BE2C (cell line): Measurements from ENCODE around the gene MRRF.

ENCODE experiments used
- DNase-seq: peaks from one replicate; pipeline ENCODE4 v3.0.0-alpha.2; 2020
- H3K27me3 ChIP-seq: fragments of 250-450 bp; sonication (Bioruptor Pico); 2 replicates; pipeline ENCODE4 v1.5.1; 2020; ENCODE audit warnings: mild to moderate bottlenecking
- H3K36me3 ChIP-seq: fragments of 250-450 bp; sonication (Bioruptor Pico); 2 replicates; pipeline ENCODE4 v1.5.1; 2020; ENCODE audit warnings: mild to moderate bottlenecking
- H3K4me1 ChIP-seq: fragments of 250-450 bp; sonication (Bioruptor Pico); 2 replicates; pipeline ENCODE4 v1.5.1; 2020
- H3K4me3 ChIP-seq: 2 replicates; pipeline ENCODE4 v1.5.1; 2011; ENCODE audit warnings: low read depth, low read length
- H3K9me3 ChIP-seq: fragments of 250-450 bp; sonication (Bioruptor Pico); 2 replicates; pipeline ENCODE4 v1.5.1; 2020
- TF ChIP-seq, protein P1 (sequence below): IDR thresholded peaks from 2 replicates; pipeline ENCODE4 v1.5.1; 2012; ENCODE audit warnings: mild to moderate bottlenecking, low read depth, low read length

MRRF gene

GRCh38 chr9:122297512-122297911, 32.8 kb downstream of the MRRF start:
- H3K27me3 ChIP-seq = no peaks in the 10 kb centered on the region; the same call in 1 of the 2 replicates
- H3K36me3 ChIP-seq = peaks cover 64% of the 10 kb centered on the region
- DNase-seq = no peak
- H3K4me1 ChIP-seq = no peaks in the 10 kb centered on the region; the same call in 1 of the 2 replicates
- H3K4me3 ChIP-seq = no peak overlapping the region
- H3K9me3 ChIP-seq = no peaks in the 10 kb centered on the region
- TF ChIP-seq, protein P1, sequence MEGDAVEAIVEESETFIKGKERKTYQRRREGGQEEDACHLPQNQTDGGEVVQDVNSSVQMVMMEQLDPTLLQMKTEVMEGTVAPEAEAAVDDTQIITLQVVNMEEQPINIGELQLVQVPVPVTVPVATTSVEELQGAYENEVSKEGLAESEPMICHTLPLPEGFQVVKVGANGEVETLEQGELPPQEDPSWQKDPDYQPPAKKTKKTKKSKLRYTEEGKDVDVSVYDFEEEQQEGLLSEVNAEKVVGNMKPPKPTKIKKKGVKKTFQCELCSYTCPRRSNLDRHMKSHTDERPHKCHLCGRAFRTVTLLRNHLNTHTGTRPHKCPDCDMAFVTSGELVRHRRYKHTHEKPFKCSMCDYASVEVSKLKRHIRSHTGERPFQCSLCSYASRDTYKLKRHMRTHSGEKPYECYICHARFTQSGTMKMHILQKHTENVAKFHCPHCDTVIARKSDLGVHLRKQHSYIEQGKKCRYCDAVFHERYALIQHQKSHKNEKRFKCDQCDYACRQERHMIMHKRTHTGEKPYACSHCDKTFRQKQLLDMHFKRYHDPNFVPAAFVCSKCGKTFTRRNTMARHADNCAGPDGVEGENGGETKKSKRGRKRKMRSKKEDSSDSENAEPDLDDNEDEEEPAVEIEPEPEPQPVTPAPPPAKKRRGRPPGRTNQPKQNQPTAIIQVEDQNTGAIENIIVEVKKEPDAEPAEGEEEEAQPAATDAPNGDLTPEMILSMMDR = no peak

DNA sequence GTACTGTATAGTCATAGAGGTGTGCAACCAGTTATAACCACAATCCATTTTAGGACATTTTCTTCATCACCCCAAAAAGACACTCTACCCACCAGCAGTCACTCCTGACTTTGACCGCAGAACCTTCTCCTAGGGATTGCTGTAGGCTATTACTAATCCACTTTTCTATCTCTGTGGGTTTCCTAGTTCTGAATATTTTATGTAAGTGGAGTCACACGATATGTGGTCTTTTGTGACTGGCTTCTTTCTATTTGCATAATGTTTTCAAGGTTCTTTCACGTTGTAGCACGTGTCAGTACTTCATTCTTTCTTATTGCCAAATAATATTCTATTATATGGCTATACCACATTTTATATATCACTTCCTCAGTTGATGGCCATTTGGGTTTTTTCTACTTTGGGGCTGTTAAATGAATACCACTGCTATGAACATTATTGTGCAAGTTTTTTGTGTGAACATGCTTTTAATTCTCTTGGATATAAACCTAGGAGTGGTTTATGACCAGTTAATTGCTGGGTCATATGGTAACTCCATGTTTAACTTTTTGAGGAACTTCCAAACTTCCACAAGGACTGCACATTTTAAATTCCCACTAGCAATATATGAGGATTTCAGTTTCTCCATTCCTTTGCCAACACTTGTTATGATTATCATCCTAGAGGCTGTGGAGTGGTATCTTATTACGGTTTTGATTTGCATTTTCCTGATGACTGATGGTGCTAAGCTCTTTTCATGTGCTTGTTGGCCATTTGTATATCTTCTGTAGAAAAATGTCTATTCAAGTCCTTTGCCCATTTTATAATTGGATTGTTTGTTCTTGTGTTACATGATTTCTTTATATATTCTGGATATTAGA, 37.8 kb downstream of the MRRF start:
- Histone ChIP-seq H3K4me3 (no peak overlapping the region), H3K4me1 (no peaks in the 10 kb centered on the region), H3K9me3 (no peaks in the 10 kb centered on the region), H3K27me3 (no peaks in the 10 kb centered on the region), H3K36me3 (peaks cover 63% of the 10 kb centered on the region)
- TF ChIP-seq, protein P1 = no peak
- no peak for DNase-seq

DNA sequence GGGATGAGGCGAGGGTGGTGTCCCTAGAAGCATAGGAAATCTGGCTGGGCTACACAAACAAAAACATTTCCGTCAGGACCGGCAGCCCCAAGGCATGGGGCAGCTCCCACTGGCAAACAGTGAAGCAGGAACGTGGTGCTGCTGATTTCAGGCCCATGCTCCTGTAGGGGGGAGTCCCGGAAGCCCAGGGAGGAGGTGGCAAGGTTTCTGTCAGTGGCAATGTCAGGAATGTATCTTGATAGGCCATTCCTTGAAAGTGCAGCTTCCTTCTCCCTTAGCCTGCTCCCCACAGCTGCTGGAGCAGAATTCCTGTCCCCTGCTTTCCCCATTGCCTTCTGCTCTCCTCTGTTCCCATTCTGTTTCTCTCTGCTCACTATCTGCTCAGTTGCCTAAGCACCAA, 42.4 kb downstream of the MRRF start:
- TF ChIP-seq, protein P1 = no peak

GRCh38 chr9:122307925-122308324, 43.2 kb downstream of the MRRF start:
- peaks cover 50% of the 10 kb centered on the region for H3K36me3 ChIP-seq
- TF ChIP-seq, protein P1 = no peak
- no peak overlapping the region for H3K4me3 ChIP-seq
- DNase-seq = no peak
- no peaks in the 10 kb centered on the region for H3K27me3 ChIP-seq
- no peaks in the 10 kb centered on the region for H3K9me3 ChIP-seq
- no peaks in the 10 kb centered on the region for H3K4me1 ChIP-seq

More for the DNA sequence above, 42.4 kb downstream of the MRRF start:
- H3K27me3 ChIP-seq = no peaks in the 10 kb centered on the region
- DNase-seq = no peak
- H3K4me1 ChIP-seq = no peaks in the 10 kb centered on the region
- no peaks in the 10 kb centered on the region for H3K9me3 ChIP-seq
- H3K4me3 ChIP-seq = no peak overlapping the region
- H3K36me3 ChIP-seq = peaks cover 51% of the 10 kb centered on the region

DNA sequence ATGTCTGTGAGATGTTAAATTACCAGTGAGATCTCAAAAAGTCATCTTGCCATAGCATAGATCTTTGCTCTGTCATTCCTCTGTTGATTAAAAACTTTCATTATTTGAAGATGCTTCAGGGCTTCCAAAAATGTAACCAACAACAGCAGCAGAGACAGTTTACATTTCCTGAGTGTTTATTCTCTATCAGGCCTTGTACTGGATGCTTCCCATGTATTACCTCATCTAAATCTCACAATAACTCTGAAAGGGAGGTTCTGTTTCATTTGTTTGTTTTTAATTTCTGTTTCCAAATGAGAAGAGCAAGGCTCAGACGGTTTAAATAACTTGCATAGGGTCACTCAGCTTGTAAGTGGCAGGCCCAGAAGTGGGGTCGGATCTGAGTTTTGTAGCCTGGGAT, 45.2 kb downstream of the MRRF start:
- no peak for DNase-seq
- Histone ChIP-seq H3K9me3 (no peaks in the 10 kb centered on the region), H3K4me3 (no peak overlapping the region), H3K4me1 (no peaks in the 10 kb centered on the region), H3K27me3 (no peaks in the 10 kb centered on the region), H3K36me3 (peaks cover 53% of the 10 kb centered on the region)
- TF ChIP-seq, protein P1 = no peak

GRCh38 chr9:122314165-122314564, 49.5 kb downstream of the MRRF start:
- TF ChIP-seq, protein P1 = no peak
- H3K9me3 ChIP-seq = no peaks in the 10 kb centered on the region
- H3K4me3 ChIP-seq = no peak overlapping the region
- H3K4me1 ChIP-seq = peaks cover 7% of the 10 kb centered on the region
- DNase-seq = no peak
- no peaks in the 10 kb centered on the region for H3K27me3 ChIP-seq
- H3K36me3 ChIP-seq = peaks cover 41% of the 10 kb centered on the region
